ENCODE measurements around the gene TNPO1. TPM values are rescaled to one million over a fixed set of nuclear protein-coding genes. Genes with fewer than 3 reads are reported as not detected.
A peak's percentile ranks its signal among the peaks of the same experiment; 100 is the strongest.

The TNPO1 gene
- total RNA-seq, 1 donor from 2014 or later = 72.7 TPM

DNA sequence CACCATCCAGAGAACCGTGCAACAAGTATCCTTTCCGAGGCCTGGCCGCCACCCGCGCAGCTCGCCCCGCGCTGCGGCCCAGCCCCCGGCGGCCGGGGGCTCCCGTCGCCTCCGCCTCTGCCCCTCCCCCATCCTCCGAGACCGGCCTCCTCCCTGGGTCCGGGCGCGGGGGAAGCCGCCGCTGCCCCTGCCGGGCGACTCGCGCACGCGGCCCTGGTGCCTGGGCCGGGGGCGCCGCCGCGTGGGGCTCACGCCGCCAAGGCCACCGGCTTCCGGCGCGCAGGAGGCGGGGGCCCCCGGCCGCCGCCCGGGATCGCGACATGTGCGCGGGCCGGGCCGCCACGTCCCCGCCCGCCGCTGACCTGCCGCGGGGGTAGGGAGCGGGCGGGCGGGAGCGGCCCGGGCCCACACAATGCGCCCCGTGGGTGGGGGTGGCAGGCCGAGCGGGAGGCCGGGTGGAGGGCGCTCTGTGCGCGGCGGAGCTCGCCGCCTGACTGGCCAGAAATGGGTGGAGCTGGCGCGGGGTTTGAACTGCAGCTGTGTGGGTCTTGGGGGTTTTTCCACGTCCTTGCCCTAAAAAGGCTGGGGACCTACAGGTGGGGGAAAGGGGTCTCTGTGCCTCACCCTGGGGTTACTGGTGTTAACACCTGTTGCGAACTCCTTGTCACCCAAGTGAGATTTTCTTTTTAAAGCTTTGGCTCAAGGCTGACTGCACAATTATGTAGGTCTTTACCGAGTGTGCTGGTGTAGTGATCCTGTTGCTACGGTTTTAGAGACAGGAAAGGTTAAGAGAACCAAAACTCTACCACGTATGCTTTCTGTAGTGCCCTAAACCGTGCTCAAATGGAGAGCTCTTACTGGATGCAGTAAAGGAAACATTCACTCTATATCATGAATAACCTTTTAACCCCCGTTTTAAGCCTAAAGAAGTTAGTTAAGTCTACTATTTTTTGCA is 32.3 kb downstream of the TNPO1 start:
- Histone ChIP-seq H3K27me3 (no peaks in the 10 kb centered on the region), H3K9me3 (no peaks in the 10 kb centered on the region), H3K4me3 (peak overlapping the region; percentile 69 to 74), H3K36me3 (no peaks in the 10 kb centered on the region), H3K27ac (peak overlapping the region; percentile 82), H3K4me1 (peaks cover 77% of the 10 kb centered on the region)
- no peak for DNase-seq (ENCODE audit: extremely low spot score in 2 of 2)
- intact Hi-C loops (cut with DNase I) = no loop called here
- TF ChIP-seq, protein P1, sequence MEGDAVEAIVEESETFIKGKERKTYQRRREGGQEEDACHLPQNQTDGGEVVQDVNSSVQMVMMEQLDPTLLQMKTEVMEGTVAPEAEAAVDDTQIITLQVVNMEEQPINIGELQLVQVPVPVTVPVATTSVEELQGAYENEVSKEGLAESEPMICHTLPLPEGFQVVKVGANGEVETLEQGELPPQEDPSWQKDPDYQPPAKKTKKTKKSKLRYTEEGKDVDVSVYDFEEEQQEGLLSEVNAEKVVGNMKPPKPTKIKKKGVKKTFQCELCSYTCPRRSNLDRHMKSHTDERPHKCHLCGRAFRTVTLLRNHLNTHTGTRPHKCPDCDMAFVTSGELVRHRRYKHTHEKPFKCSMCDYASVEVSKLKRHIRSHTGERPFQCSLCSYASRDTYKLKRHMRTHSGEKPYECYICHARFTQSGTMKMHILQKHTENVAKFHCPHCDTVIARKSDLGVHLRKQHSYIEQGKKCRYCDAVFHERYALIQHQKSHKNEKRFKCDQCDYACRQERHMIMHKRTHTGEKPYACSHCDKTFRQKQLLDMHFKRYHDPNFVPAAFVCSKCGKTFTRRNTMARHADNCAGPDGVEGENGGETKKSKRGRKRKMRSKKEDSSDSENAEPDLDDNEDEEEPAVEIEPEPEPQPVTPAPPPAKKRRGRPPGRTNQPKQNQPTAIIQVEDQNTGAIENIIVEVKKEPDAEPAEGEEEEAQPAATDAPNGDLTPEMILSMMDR (IDR thresholded peaks at IDR 0.05) = no peak
- no peak for TF ChIP-seq POLR2AphosphoS5 (IDR thresholded peaks at IDR 0.05; ENCODE audit: insufficient read depth in 1 of 2, low read depth in 1 of 2)
- TF ChIP-seq POLR2A (IDR thresholded peaks at IDR 0.05) = no peak

DNA sequence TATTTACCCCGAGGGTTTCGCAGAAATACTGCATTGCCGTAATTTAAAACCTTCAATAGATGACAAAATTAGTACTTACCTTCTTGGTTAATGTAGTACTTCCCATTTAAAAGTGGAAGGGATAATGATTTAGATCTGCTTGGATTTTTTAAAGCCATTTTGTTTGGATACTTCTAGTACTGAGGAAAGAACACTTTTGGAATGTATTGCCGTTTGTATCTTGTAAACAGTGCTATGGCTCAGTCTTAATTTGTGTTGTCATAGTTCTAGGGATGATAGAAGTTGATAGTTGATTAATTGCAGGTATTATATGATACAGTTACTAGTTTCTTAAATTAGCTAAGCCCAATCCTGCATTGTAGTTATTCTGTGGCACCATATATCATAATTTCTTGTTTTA is 33.1 kb downstream of the TNPO1 start:
- H3K9me3 ChIP-seq = no peaks in the 10 kb centered on the region
- H3K4me3 ChIP-seq = peak overlapping the region; percentile 69 to 74
- H3K4me1 ChIP-seq = peaks cover 80% of the 10 kb centered on the region
- TF ChIP-seq, protein P1 (IDR thresholded peaks at IDR 0.05) = no peak
- TF ChIP-seq POLR2AphosphoS5 (IDR thresholded peaks at IDR 0.05; ENCODE audit: insufficient read depth in 1 of 2, low read depth in 1 of 2) = no peak
- TF ChIP-seq POLR2A (IDR thresholded peaks at IDR 0.05) = no peak
- H3K27ac ChIP-seq = no peak overlapping the region
- no peaks in the 10 kb centered on the region for H3K36me3 ChIP-seq
- intact Hi-C loops (cut with DNase I) = no loop called here
- no peaks in the 10 kb centered on the region for H3K27me3 ChIP-seq
- no peak for DNase-seq (ENCODE audit: extremely low spot score in 2 of 2)

DNA sequence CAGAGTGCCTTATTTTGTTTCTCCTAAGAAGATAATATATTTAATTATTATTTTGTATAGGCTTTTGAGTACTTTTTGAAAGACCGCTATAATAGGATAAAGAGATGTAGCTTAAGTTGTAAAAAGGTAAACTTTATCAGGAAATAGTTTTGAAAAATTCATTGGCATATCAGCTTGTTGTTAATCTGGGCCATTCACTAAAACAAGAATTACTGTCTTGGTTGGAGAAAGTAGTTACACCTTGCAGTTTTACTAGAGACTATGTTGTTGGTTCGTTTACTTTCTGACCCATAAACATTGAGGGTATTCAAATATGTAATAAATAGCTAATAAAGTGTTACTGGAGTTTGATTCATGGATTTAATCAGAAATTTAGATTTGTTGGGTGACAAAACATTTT is 33.7 kb downstream of the TNPO1 start:
- intact Hi-C loops (cut with DNase I) = no loop called here

DNA sequence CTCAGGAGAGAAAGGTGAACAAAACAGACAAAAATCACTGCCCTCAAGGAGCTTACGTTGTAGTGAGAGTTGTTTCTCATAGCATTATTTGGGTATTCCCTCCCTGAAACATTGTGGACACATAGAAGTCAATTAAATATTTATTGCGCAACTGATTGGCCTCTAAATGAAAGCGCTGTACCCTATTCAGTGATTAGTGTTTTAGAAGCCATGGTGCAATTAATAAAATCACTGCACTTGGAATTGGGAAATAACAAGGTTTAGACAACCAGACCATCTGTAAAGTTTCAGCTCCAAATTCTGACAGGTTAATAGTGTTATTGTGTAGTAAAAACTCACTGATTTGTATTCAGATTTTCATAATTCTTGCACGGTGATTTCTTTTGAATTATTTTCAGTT is 35.9 kb downstream of the TNPO1 start:
- H3K36me3 ChIP-seq = peaks cover 0 to 25% of the 10 kb centered on the region in 2 donors
- intact Hi-C loops (cut with DNase I) = no loop called here
- peaks cover 78% of the 10 kb centered on the region for H3K4me1 ChIP-seq
- TF ChIP-seq POLR2AphosphoS5 (IDR thresholded peaks at IDR 0.05; ENCODE audit: insufficient read depth in 1 of 2, low read depth in 1 of 2) = no peak
- TF ChIP-seq, protein P1 (IDR thresholded peaks at IDR 0.05) = no peak
- TF ChIP-seq POLR2A (IDR thresholded peaks at IDR 0.05) = no peak
- DNase-seq (ENCODE audit: extremely low spot score in 2 of 2) = no peak
- H3K4me3 ChIP-seq = no peak overlapping the region
- no peak overlapping the region for H3K27ac ChIP-seq
- no peaks in the 10 kb centered on the region for H3K9me3 ChIP-seq
- no peaks in the 10 kb centered on the region for H3K27me3 ChIP-seq

More for the DNA sequence above, 33.7 kb downstream of the TNPO1 start:
- DNase-seq (ENCODE audit: extremely low spot score in 2 of 2) = no peak
- Histone ChIP-seq H3K4me3 (peak overlapping the region; percentile 69 to 74), H3K9me3 (no peaks in the 10 kb centered on the region), H3K27me3 (no peaks in the 10 kb centered on the region), H3K27ac (no peak overlapping the region), H3K4me1 (peaks cover 83% of the 10 kb centered on the region), H3K36me3 (peaks cover 0 to 3% of the 10 kb centered on the region in 2 donors)
- TF ChIP-seq, protein P1 (IDR thresholded peaks at IDR 0.05) = no peak

DNA sequence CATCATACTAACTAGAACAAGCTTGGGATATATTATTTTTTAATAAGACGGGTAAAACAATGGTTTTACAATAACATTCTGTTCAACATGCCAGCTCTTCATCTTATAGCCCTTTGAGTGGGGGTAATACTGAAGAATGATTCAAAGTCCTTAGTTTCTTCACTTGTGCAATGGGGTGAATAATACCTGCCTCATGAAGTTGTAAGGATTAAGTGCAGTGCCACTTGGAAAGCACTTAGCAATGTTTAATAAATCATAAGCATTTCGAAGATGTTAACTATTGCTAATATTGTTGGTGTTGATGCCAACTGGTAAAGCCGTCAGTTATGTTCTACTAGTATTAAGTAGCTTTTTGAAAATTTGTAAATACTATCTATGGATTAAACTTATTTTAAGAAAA is 38.0 kb downstream of the TNPO1 start:
- no peak for DNase-seq (ENCODE audit: extremely low spot score in 2 of 2)
- no peaks in the 10 kb centered on the region for H3K9me3 ChIP-seq
- intact Hi-C loops (cut with DNase I) = no loop called here
- peaks cover 0 to 32% of the 10 kb centered on the region in 2 donors for H3K36me3 ChIP-seq
- H3K27me3 ChIP-seq = no peaks in the 10 kb centered on the region
- H3K4me3 ChIP-seq = no peak overlapping the region
- TF ChIP-seq POLR2A (IDR thresholded peaks at IDR 0.05) (no peak), POLR2AphosphoS5 (IDR thresholded peaks at IDR 0.05; ENCODE audit: insufficient read depth in 1 of 2, low read depth in 1 of 2) (no peak)
- TF ChIP-seq, protein P1 (IDR thresholded peaks at IDR 0.05) = no peak
- H3K4me1 ChIP-seq = peaks cover 78% of the 10 kb centered on the region
- no peak overlapping the region for H3K27ac ChIP-seq
